GM19351 (cell line): ENCODE data around the gene MAZ.
"Not testable (repeated sequence)": the region's sequence is repeated elsewhere in the genome, so short reads cannot be mapped to it uniquely, and the experiment has no call there.

Experiments used
- ATAC-seq: cut with Tn5 transposase; IDR thresholded peaks from one replicate; pipeline ENCODE4 v1.9.1; 2021; ENCODE audit warnings: mild to moderate bottlenecking, moderate library complexity; ENCODE audit not compliant: unreplicated experiment

Gene MAZ

DNA sequence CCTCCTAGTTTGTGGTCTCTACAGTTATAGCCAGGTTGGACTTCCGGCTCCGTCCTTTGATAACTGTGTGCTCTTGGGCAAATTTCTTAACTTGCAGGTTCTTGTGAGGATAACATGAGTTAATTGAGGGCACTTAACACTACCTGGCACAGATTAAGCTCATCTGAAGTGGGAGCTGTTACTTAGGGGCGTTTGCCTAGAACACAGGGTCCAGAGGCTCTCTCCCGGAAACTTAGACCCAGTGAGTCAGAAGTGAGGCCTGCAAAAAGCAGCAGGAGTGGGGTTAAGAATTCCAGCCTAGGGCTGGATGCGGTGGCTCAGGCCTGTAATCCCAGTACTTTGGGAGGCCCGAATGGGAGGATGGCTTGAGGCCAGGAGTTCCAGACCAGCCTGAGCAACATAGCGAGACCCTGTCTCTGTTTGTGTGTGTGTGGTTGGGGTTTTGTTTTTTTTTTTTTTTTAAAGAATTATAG lies 15.3 kb downstream of the MAZ start:
- ATAC-seq = no peak

DNA sequence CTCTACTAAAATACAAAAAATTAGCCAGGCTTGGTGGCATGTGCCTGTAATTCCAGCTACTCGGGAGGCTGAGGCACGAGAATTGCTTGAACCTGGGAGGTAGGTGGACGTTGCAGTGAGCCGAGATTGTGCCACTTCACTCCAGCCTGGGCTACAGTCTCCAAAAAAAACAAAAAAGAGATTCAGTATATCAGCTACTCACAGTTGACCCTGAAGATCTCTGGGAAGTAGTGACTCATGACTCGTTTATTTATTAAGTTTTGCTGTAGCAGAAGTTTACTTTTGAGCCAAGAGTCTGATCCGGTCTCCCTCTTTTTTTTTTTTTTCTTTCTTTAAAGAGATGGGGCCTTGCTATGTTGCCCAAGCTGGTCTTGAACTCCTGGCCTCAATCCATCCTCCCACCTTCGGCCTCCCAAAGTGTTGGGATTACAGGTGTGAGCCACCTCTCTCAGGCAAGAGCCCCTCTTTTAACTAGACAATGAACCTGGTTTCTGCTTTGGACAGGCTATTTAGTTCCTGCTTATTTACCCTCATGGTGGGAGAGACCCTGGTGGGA lies 18.3 kb downstream of the MAZ start:
- no peak for ATAC-seq

DNA sequence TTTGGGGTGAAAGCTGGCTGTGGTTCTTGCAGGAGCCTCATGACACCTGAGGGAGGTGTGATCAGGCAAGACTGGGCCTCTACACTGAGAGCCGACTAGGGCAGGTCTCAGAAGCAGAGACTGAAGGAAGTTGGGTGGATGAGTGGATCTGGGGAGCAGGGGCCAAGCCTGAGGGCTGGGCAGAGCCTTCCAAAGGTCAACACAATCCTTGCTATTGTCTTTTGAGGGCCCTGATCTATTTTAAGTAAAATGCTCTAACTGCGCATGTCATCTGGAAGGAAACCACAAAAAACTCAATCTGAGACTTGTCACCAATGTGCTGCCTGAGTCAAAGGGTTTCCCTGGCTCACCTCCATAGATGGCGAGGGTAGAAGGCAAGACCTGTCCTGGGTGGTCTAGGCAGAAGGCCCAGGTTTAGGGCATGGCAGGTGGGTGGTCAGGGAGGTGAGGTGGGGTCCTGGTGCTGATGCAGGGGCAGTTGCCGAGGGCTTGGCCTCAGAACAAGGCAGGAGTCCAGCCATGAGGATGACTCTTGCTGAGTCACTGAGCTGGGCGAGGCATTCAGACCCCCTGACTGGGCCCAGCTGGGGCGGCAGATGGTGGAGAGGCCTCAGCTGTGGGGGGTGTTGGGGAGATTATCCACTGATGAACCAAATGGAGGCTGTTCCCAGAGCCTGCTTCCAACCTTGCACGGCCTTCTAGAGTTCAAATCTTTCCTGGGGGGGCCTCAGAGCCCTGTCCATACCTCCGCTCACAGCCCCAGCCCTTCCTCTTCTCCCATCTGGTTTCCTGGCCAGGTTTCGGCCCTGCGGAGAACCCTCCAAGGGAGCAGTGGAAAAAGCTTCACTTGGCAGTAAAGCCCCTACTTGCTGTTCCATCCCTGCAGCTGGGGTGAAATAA lies 19.1 kb downstream of the MAZ start:
- ATAC-seq = no peak

DNA sequence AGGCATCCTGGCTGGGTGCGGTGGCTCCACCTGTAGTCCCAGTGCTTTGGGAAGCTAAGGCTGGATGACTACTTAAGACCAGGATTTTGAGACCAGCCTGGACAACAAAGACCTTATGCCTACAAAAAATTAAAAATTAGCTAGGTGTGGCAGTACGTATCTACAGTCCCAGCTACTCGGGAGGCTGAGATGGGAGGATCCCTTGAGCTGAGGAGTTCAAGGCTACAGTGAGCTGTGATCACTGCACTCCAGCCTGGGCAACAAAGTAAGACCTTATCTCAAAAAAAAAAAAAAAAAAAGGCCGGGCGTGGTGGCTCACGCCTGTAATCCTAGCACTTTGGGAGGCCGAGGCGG lies 20.0 kb downstream of the MAZ start:
- ATAC-seq = no peak

DNA sequence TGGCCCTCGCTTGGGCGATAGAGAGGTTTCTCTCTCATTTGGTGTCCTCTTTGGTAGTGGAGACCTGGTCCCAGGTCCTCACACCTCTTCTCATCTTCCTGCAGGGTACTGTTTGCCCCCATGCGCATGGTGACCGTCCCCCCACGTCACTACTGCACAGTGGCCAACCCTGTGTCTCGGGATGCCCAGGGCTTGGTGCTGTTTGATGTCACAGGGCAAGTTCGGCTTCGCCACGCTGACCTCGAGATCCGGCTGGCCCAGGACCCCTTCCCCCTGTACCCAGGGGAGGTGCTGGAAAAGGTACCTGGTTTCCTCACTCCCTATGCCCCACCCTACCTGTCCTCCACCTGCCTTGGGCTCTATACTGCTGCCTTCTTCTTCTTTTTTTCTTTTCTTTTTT lies 24.4 kb downstream of the MAZ start:
- ATAC-seq = no peak

DNA sequence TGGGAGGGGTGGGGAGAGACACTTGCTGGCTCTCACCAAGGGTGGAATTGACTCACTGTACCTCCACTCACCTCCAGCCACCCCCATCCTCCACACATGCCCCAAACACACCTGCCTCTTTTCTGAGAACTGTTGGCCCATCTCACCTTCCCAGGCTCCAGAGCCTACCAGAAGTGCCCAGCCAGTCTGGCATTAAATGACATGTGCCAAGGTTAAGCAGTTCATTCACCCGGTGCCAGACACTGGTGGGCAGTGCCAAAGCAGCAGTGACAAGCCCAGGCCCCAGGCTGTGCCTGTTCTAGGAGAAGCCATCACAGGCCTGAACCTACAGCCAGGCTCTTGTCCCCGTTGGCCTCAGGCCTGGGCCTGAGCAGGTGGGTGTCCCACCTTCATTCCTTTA lies 25.2 kb downstream of the MAZ start:
- ATAC-seq = no peak

DNA sequence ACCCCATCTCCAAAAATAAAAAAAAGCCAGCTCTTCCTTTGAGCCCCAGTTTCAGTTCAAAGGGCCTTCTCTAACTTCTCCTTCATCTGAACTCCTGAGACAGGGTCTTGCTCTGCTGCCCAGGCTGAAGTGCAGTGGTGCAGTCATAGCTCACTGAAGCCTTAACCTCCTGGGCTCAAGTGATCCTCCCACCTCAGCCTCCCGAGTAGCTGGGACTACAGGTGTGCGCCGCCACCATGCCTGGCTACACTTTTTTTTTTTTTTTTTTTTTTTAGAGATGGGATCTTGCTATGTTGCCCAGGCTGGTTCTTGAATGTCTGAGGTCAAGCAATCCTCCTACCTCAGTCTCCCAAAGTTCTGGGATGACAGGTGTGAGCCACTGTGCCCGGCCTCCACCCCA lies 26.9 kb downstream of the MAZ start:
- ATAC-seq = not testable (repeated sequence)

DNA sequence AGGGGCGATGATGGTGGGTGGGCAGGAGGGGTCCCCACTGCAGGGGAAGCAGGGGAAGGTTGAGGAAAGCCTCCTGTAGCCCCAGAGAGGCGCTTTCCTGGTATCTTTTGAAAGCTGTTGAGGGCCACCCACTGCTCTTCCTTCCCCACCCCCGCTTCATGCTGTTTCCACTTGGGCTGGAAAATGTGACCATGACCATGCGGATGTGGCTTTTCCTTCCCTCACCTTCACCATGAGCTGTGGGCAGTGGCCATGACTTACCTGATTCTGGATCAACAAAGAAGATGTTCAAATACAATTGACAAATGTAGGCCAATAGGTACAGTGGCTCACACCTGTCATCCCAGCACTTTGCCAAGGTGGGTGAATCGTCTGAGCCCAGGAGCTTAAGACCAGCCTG lies 27.8 kb downstream of the MAZ start:
- no peak for ATAC-seq

DNA sequence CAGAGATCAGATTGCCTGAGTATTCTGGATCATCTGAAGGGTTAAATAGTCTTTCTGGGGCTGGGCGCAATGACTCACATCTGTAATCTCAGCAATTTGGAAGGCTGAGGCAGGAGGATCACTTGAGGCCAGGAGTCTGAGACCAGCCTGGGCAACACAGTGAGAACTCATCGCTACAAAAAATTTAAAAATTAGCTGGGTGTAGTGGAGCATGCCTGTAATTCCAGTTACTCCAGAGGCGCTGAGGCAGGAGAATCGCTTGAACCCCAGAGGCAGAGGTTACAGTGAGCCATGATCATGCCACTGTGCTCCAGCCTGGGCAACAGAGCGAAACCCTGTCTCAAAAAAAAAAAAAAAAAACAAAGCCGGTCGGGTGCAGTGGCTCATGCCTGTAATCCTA lies 29.6 kb downstream of the MAZ start:
- no peak for ATAC-seq

DNA sequence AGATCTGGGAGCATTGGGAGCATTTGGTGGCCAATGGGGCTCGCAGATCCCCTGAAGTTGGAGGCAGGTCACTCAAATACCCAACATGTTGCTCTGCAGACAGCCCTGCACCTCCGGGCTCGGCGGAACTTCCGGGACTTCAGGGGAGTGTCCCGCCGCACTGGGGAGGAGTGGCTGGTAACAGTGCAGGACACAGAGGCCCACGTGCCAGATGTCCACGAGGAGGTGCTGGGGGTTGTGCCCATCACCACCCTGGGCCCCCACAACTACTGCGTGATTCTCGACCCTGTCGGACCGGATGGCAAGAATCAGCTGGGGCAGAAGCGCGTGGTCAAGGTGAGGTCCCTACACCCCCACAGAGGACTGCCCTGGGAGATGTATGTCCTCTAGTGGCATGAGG lies 30.3 kb downstream of the MAZ start:
- ATAC-seq = no peak

DNA sequence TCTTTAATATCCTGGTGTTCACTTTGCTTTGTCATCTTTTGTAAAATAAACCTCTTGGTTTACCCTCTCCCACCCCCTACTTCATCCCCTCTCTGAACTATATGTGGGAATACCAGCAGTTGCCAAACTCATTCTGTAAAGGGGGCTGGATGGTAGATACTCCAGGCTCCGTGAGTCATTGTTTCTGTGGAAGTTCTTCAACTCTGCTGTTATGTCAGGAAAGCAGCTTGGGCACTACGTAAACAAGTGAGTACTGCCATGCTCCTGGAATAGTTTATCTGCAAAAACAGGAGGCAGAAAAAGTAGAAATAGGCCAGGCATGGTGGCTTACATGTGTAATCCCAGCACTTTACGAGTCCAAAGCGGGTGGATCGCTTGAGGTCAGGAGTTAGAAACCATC lies 31.5 kb downstream of the MAZ start:
- no peak for ATAC-seq

DNA sequence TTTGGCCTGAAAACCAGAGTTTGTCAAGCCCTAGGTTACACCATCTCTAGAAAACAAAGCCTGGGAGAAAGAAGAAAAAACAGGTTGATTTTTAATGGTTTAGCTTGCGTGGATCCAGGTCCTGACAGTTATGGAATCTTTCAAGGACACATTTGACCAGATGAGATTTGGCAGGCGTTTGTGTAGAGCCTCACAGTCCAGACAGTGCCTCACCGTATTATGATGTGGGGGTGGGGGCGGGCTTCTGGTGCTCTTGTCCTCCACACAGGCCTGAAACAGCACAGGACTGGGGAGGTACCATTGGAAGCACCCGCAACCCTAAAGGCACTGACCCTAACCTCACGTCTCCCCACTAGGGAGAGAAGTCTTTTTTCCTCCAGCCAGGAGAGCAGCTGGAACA lies 33.5 kb downstream of the MAZ start:
- ATAC-seq = no peak

DNA sequence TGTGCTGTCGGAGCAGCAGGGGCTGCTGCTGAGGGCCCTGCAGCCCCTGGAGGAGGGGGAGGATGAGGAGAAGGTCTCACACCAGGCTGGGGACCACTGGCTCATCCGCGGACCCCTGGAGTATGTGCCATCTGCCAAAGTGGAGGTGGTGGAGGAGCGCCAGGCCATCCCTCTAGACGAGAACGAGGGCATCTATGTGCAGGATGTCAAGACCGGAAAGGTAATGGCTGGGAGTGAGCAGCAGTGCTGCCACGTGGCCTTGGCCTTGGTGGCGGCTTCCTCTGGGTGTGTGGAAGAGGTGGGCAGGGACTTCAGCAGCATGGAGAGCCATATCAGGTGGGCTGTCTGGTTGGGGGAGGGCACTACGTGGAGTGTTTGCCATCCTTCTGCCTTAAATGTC lies 33.9 kb downstream of the MAZ start:
- no peak for ATAC-seq

DNA sequence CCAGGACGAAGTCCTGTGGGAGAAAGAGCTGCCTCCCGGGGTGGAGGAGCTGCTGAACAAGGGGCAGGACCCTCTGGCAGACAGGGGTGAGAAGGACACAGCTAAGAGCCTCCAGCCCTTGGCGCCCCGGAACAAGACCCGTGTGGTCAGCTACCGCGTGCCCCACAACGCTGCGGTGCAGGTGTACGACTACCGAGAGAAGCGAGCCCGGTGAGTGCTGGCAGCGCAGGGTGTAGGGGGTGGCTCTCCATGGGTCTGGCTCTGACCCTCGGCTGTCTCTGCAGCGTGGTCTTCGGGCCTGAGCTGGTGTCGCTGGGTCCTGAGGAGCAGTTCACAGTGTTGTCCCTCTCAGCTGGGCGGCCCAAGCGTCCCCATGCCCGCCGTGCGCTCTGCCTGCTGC lies 35.3 kb downstream of the MAZ start:
- no peak for ATAC-seq

DNA sequence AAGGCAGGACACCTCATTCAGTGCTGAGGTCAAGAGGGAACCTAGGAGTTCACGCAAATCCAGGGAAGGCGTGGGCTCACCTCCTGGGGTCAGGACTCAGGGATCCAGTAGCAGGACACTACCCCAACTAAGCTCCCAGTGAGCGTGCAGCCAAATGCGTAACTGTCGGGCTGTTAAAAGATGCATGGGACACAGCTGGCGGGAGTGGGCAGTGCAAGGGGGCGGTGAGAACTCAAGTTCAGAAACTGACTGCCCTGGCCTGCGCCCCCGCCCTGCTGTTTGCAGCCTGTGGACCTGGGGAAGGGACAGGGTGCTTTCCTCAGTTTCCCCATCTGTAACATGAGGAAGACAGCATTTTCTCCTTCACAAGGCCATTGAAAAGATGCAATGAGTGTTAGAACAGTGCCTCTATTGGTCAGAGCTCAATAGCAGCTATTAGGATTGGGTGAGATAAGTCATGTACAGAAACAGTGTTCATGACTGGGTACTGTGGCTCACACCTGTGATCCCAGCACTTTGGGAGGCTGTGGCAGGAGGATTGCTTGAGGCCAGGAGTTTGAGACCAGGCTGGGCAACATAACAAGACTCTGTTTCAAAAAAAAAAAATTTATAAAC lies 36.5 kb downstream of the MAZ start:
- no peak for ATAC-seq

DNA sequence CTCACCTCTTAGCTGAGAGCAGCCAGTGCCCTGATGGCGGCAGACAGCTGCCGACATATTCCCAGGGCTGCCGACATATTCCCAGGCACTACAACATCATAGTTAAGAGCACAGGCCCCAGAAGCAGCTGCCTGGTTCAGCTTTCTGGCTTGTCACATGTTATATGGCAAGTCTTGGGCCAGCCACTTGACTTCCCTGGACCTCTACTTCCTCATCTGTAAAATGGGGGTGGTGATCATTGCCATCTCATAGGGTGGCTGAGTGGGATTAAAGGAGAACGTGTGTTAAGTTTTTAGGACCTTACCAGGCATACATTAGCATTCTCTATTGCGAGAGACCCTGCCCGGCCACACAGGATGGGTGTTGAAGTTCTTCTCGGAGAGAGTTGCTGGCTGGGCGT lies 37.6 kb downstream of the MAZ start:
- ATAC-seq = no peak

DNA sequence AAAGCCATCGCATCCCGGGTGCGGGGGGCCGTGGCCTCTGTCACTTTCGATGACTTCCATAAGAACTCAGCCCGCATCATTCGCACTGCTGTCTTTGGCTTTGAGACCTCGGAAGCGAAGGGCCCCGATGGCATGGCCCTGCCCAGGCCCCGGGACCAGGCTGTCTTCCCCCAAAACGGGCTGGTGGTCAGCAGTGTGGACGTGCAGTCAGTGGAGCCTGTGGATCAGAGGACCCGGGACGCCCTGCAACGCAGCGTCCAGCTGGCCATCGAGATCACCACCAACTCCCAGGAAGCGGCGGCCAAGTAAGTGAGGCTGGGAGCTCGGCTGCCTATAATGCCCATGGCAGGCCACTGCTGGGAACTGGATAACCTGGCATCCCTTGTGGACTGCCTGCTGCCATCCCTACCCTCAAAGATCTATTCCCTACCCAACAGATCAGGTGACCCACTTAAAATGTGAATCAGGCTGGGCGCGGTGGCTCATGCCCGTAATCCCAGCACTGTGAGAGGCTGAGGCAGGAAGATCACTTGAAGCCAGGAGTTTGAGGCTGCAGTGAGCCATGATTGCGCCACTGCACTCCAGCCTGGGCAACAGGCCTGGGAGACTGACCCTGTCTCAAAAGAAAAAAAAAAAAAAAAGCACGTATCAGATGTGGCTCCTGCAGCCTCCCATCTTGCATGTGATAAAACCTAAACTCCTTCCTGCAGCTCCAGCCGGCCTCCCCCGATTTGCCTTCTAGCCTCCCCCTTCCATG lies 38.4 kb downstream of the MAZ start:
- no peak for ATAC-seq

DNA sequence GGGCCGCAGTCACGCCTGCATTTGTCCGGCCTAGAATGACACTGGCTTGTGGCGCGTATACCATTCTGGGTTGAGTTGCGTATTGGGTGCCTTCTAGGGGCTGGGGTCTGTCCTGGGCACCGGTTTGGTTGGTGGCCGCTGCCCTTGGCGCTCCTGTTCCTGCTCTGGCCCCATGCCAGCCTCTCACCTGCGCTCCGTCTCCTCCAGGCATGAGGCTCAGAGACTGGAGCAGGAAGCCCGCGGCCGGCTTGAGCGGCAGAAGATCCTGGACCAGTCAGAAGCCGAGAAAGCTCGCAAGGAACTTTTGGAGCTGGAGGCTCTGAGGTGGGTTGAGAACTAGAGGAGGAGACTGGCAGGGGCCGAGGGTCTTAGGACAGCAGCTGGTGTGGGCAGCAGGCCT lies 39.3 kb downstream of the MAZ start:
- no peak for ATAC-seq

DNA sequence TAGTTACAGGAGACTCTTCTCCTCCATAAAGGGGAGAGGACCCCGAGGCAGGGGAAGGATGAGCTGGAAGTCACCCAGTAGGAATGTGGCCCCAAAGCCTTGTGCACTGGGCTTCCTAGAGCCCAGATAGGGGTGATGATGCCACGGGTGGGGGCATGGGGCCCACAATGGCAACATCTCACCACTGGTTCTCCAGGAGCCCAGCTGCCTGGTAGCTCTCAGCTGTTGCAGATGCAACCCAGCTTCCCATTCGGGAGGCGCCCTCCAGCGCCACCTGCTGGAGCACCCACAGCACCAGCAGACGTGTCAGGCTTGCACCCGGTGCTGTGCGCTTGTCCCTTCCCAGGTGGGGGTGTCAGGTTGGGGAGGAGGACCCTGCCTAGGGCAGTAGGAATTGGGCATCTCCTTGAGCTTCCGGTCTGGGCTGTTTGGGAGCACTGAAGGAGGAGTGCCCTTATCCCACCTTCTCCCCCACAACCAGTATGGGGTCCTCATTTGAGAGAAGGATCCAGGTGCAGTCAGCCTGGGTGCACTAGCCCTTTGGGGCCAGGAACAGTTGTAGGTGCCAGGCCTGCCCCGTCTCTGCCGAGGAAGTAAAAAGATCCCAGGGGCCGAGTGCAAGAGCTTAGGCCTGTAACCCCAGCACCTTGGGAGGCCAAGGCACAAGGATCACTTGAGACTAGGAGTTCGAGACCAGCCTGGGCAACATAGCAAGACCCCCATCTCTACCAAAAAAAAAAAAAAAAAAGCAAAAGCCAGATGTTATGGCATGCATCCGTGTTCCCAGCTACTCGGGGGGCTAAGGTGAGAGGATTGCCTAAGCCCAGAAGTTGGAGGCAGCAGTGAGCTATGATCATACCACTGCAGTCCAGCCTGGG lies 42.3 kb downstream of the MAZ start:
- no peak for ATAC-seq

DNA sequence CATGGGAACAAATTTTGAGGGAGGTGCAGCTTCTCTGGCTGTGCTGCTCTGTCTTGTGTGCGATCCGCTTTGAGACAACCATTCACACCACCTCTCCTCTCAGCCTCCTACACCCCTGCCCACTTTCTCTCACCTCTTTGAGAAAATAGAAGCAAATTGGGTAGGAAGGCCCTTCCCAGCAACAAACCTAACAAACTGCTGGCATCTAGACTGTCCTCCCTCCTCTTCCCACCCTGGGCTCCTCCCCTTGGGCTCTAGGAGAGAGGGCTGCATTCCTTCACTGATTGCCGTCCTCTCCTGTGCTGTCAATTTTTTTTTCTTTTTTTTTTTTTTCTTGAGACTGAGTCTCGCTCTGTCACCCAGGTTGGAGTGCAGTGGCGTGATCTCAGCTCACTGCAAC lies 43.2 kb downstream of the MAZ start:
- no peak for ATAC-seq

DNA sequence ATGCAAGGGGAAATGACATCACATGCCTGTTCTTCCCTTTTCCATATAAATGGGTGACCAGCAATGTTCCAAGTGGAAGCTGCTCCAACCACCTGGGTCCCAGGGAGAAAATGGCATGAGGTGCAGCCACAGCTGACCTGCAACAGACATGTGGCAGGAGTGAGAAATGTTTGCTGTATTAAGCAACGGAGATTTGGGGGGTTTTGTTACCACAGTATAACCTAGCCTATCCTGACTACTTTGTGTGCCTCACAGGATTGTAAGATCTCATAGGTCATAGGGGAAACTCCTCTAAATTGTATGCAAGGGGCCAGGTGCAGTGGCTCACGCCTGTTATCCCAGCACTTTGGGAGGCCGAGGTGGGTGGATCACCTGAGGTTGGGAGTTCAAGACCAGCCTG lies 44.7 kb downstream of the MAZ start:
- no peak for ATAC-seq
